GM19240 (cell line): ENCODE results near the gene NR6A1.
A peak's percentile ranks its signal among the peaks of the same experiment; 100 is the strongest.

Experiments
- DNase-seq: peaks from one replicate; pipeline ENCODE4 v3.0.0; 2011; ENCODE audit warnings: low spot score; ENCODE audit not compliant: insufficient read length

The NR6A1 gene

DNA sequence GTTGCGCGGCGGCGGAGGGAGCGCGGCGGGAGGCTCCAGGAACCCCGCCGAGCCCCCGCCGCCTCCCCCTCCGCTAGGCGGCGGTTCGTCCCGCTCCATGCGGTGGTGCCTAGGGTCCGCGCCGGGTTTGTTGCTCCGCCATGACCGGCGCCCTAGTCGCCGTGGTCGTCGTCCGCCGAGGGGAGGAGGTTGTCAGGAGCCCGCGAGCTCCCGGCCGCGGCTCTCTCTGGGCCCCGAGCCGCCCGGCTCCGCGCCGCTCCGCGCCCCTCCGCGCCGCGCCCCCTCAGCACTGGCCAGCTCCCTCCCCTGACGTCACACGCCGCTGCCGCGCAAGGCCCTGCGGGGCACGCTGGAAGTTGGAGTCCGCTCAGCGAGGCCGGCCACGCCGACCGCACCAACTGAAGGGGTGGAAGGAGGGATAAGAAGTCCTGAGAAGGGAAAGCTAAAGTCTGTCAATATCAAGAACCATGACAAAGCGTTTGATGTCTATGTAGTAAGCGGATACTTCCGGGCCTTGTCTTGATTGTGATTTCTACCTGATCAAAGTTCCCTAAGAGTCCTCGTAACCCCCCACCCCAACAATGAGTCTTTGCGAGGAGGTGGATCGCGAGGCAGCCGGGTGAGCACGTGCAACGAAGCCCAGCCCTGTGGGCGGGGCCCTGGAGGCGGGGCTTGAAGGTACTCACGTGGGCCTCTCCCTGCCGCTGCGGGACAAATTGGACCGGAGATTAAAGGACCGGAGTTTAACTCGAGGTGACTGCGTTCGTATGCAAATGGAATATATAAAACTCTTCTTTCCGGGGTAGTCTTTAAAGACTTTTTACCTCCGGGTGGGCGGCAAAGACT, at the start of gene NR6A1:
Gene NR6A1 (minus strand): TSS at position 291 of the 846 bp plus-strand sequence.
- peak; percentile 95 for DNase-seq

DNA sequence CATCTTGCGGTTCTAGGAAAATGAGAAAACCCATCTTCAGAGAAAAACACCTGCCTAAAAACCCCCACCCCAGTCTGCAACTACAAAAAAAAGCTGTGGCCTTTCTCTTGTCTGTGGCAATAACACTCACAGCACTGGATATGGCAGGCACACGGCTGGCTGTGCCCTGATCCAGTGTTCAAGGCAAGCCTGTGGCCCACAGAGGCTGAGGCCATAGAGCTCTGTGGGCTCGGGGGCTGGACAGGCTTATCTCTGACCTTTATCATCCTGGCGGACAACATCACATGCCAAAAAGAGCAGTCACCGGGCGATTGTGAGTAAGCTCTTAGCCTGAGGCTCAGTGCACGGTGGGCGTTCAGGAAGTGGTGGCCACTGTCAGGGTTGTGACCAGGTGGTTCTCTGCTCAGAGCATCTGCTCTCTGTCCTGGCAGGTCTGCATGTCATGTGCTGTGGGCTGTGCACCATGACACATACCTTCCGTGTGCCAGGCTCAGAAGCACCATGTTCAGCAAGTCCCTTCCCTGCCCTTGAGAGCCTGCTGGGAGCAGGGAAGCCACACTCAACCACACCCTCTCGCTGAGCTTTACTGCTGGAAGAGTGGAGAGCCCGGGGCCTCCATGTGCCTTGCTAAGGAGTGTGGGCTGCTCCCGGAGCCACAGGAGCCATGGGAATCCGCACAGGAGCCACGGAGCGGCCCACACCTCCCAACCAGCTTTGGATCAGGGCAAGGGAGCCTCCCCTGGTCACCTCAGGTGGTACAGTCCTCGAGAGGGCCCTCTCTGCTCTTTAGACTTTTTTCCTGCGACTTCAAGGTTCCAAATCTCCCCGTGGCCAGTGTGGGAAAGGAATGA, 47.5 kb upstream of the NR6A1 start:
- DNase-seq, result no peak

DNA sequence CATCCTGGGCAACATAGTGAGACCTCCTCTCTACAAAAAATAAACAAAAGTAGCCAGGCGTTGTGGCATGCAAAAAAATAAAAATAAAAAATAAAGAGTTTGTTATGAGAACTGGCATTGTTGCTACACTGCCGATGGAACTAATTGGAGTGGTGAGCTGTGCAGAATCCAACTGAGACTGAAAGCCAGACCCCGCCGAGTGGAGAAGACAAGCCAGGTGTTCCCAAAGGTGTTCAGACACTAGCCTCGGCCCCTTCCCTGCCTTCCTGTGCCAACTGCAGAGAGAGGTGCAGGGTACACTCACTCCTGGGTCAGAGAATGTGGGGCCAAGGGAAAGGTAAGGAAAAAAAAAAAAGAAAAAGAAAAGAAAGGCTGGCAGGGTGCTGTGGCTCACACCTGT, 44.5 kb upstream of the NR6A1 start:
- DNase-seq, result no peak

DNA sequence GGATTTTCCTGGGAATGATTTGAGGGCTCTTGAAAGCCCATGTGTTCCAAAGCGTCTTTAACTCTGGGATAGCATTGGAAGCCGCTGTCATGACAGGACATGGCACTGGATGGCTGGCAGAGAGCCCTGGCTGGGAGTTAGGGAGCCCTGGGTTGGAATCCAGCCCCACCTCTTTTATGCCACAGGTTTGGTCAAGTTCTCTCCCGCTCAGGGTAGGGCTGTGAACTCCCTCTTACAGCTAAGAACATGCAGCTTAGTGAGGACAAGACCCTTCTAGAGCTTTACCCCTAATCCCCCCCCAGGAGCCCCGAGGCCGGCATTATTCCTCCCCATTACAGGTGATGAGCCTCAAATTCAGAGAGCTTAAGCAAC, 43.0 kb upstream of the NR6A1 start:
- DNase-seq, result no peak

DNA sequence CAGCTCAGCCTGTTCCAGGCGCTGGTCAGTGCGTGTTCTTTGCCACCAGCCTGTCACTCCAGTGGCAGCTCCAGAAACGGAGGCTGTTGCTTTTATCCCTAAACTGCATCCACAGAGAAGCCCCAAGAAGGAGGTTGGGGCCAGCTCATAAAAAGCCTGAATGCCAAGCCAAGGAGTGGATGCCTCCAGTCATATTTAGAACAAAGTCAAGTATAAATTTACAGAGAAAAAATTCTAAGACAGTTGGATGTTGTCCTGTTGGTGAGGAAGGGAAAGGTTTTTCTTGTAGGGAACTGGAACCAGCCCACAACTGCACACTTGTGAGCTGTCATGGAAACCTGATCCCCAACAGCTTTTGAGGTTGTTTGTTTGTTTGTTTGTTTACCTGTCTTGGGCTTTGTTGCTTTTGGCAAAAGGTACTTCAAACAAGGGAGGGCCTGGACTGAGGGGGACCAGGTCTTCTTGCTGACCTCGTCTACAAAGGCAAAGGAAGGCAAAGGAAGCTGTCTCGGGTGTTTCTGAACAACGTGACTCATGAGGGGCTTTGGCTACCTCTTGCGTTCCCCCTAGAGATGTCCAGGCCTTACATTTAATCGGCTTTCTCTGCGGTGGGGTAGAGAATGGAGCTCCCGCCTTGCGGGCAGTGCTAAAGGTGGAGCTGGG, 42.5 kb upstream of the NR6A1 start:
- DNase-seq, result no peak

DNA sequence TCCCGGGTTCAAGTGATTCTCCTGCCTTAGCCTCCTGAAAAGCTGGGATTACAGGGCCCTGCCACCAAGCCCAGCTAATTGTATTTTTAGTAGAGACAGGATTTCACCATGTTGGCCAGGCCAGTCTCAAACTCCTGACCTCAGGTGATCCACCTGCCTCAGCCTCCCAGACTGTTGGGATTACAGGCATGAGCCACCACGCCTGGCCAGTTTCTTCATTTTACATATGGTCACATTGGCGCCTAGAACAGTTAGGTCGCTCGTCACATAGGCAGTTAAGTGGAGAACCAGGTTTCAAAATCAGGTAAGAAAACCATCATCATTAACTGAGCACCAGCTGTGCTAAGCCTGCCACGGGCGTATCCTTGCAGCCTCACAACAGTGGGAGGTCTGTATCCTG, 41.9 kb upstream of the NR6A1 start:
- no peak for DNase-seq

DNA sequence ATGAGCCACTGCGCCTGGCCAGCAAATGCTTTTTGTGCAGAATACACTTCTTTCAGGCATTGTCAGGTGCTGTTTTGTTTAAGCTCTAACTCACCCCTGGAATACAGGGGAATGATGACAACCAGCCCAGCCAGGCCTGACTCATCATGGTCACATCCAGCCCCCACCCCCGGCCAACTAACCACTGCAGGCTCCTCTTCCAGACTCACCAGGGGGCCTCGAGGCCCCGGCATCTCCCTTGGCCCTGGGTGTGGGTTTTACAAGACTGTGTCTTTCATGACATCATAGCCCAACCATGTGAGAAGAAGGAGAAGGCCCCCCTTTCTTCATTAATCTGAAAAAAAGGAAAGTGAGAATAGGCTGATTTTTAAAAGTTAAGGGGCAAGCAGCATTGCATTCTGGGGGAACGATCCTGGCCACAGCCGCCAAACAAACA, 41.3 kb upstream of the NR6A1 start:
- no peak for DNase-seq

DNA sequence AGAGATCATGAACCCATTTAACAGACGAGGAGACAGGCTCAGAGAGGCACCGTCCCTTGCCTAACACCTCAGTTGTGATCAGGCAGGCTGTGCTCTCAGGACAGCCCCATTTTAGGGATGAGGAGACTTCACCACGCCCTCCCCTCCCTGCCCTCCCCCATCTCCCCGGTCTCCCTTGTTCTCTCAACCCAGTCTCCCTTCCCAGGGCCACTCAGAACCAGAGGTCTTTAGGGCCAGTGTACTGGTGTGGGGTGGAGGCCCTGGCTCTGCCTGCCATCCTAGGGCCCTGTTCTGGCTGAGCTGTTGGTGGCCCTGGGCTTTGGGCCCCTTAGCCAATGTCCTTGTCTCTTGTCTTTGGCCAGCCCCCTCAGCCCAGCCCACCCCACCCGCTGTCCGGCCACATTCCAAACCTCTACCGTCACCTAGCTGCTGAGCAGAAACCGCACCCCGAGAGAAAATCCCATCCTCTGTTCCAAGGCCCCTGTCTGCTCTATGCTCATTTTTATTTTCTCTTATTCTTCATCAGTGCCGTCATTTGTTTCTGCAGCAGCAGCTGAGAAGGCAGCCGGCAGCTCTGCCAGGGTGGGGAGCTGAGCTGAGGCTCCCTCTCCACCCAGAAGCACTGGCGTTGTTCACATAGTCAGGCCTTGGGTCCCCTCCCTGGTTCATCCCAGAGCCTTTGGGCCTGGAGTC, 39.7 kb upstream of the NR6A1 start:
- no peak for DNase-seq

DNA sequence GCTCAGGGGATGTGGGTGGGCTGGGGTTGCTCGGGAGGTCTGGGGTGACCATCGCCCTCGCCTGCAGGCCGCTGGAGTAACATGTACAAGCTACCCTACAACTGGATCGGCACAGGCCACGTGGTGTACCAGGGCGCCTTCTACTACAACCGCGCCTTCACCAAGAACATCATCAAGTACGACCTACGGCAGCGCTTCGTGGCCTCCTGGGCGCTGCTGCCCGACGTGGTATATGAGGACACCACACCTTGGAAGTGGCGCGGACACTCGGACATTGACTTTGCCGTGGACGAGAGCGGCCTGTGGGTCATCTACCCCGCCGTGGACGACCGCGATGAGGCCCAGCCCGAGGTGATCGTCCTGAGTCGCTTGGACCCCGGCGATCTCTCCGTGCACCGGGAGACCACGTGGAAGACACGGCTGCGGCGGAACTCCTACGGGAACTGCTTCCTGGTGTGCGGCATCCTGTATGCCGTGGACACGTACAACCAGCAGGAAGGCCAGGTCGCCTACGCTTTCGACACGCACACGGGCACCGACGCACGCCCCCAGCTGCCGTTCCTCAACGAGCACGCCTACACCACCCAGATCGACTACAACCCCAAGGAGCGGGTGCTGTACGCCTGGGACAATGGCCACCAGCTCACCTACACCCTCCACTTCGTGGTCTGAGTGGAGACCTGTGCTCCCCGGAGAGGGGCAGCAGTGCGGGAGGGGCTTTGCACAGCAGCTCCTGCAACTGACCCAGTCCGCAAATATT, 38.8 kb upstream of the NR6A1 start:
- no peak for DNase-seq

DNA sequence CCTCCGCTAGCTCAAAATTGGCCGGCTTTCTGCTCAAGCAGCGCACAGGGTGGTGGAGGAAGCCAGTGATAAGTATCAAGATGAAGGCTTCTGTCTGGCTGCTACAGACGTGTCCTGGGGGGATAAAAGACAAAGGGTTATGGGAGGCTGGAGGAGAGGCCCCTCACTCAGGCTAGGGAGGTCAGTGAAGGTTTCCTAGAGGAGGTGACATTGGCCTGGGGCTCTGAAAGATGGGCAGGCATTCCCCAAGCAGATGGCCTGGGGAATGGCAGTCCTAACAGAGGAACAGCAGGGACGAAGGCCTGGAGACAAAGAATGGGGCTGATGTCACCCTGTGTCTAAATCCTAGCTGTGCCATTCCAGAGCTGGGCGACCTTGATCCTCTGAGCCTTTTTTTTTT, 38.1 kb upstream of the NR6A1 start:
- DNase-seq, result no peak

DNA sequence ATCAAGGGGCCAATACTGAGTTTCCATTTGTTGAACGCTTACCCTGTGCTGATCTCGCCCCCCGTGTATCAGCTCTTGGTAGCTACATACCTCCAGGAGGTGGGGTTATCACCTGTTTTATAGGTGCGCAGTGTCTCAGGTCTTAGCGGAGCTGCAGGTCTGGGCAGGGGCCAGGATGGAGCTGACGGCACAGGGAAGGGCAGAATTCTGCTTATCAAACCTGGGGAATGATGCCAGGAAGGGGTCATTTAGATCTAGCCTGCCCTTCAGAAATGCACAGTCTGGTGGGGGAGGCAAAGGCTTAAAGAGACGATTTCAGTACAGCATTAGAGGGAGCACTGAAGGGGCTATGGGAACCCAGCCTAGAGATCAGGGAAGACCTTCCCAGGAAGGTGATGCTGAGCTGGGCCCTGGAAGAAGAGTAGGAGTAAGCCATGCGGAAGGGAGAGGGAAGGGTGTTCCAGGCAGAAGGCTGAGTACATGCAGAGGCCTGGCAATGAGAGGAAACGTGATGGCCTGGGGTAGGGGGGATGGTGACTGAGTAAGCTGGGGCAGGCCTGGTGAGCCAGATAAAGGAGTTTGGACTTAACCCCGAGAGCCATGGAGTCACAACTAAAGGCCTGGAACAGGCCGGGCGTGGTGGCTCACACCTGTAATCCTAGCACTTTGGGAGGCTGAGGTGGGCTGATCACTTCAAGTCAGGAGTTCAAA, 37.3 kb upstream of the NR6A1 start:
- no peak for DNase-seq

DNA sequence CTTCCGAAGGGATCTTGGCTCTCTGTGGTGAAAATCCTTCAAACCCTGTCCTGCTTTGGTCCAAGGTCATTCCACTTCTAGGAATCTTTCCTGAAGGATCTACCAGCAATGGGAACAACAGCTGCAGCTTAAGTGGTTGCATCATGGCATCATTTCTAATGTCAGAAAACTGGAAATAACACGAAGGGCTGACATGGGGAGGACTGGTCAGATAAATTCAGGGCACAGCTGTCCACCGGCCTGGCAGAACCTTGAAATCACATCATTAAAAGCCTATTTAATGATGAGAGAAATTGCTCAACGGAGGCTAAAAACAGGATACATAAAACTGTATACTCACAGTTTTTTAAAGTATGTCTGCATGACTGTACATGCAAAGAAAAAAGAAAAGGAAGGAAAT, 34.1 kb upstream of the NR6A1 start:
- no peak for DNase-seq

DNA sequence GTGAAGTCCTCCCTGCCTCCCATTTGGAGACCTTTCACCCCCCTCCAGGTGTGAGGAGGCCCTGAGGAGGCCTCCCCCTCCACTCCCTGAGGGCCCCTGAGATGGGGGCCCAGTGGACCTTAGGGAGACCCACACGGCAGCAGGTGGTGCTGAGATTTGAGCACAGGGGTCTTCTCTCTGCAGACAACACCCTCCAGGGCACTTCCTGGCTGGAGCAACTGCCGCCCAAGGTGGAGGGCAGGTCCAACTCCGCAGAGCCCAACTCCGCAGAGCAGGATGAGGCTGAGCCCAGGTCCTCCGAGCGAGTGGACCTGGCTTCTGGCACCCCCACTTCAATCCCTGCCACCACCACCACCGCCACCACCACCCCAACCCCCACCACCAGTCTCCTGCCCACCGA, 32.8 kb upstream of the NR6A1 start:
- no peak for DNase-seq

DNA sequence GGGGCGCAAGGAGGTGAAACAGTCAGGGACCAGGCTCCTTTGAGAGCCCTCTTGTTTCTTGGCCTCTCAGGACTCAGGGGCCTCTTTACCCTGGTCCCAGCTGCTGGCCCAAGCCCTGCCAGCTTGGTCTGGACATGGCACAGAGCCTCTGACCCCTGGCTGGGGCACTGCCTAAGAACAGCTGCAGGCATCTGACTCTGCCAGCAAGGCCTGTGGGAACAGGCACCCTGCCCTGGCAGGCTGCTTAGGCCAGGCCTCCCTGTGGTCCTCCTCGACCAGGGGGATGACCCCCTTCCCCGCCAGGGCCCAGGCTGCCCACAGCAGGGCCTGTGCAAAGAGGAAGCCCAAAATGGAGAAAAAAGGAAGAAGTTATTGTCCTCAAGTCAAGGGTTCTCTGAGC, 31.3 kb upstream of the NR6A1 start:
- no peak for DNase-seq

DNA sequence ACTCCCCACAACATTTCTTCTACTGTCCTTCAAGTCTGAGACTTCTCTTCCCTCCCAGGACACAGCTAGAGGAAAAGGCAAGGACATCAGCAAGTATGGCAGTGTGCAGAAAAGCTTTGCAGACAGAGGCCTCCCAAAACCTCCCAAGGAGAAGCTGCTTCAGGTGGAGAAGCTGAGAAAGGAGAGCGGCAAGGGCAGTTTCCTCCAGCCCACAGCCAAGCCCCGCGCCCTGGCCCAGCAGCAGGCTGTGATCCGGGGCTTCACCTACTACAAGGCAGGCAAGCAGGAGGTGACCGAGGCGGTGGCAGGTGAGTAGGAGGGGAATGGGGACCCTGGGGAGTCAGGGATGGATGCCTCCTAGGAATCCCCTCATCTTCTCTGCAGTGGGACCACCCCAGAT, 30.2 kb upstream of the NR6A1 start:
- no peak for DNase-seq

DNA sequence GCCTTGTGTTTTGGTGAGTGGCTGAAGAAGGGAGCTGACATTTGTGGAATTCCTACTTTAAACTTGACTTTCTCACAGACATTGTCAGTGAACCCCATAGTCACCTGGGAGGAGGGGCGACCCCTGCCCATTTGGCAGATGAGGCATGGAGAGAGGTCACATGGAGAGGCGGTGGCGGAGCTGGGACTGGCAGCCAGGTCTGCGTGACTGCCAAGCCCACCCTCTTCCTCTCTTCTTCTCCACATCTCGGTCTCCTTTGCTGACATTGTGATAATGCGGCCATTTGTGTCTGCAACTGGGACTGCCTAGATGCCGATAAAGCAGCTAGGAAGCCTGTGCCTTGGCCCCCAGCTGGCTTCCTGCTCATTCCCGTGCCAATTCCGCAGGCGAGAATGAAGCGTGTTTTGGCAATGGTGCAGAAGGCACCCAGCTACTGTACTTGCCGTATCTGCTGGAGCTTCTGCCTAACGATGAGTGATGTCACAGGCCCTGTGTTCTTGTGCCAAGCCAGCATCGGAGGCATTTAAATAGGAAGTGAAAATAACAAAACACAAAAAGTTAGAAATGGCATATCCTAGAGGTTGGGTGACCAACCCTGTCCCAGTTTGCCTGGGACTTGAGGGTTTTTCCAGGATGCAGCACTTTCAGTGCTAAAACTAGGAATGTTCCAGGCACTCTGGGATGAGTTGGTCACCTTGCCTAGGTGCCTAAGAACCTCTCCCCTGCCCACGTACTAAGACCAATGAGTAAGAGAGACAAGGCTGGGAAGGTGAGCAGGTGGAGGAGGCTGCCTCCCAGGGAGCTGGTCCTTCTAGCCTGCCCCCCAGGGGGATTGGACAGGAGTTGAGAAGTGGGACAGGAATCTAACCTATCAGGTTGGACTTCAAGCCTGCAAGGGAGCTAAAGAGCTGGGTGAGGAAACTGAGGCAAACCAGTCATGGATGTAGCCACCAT, 29.5 kb upstream of the NR6A1 start:
- DNase-seq, result peak; percentile 42

DNA sequence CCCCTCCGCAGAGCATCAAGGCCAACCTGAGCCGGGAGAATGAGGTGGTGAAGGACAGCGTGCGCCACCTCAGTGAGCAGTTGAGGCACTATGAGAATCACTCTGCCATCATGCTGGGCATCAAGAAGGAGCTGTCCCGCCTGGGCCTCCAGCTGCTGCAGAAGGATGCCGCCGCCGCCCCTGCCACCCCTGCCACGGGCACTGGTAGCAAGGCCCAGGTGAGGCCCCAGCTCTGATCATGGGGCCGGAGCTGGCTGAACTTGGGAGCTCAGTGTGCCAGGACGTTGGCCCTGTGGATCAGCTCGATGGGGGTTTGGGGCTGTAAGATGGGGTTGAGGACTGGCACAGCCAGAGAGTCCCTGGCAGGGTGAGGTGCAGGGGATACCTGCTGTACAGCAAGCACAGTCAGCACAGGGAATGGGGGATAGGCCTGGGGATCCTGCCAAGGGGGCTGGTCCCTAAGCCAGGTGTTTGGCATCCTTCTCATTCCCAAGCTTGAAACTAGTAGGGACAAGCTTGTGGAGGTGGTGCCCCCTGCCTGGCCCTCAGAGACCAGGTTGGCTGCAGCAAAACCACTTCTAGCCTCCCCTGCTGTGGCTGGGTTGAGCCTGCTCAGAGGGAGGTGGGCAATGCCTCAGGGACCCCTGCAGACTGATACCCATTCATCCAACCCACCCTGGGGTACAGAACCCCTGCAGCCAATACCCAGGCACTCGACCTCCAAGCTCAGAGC, 28.3 kb upstream of the NR6A1 start:
- DNase-seq, result no peak
